HEK293 (cell line): ENCODE measurements around the gene NARS2.

Experiments used
- CTCF ChIA-PET: fragments of 350-600 bp; formaldehyde crosslinking; extraction: SDS; loops from one replicate; lab custom pipeline; 2021; ENCODE audit warnings: antibody characterized with exemption; lab: Yijun Ruan, JAX
- POLR2A ChIA-PET: fragments of 300-600 bp; formaldehyde crosslinking; extraction: SDS; loops from one replicate; lab custom pipeline; 2020; ENCODE audit warnings: antibody characterized with exemption, inconsistent platforms; lab: Yijun Ruan, JAX
- H3K27ac ChIP-seq: fragments of 200-500 bp; sonication (Bioruptor generic); 2 replicates; pipeline ENCODE4 v1.5.1; 2014; ENCODE audit warnings: low read depth, low read length, control low read depth, inconsistent platforms; ENCODE audit errors: extremely low read depth
- H3K36me3 ChIP-seq, 2 experiments: fragments of 200-500 bp in 1 of 2; sonication (Bioruptor generic) in 1 of 2; 1 replicate in 1 of 2; 2 replicates in 1 of 2; pipeline ENCODE4 v1.5.1; 2014 to 2017; ENCODE audit warnings: inconsistent platforms in 2 of 2, low read length in 2 of 2; ENCODE audit not compliant: control insufficient read depth in 2 of 2, insufficient read depth in 1 of 2
- H3K4me1 ChIP-seq: fragments of 200-500 bp; sonication (Bioruptor generic); 2 replicates; pipeline ENCODE4 v1.5.1; 2014; ENCODE audit warnings: mild to moderate bottlenecking, low read length, inconsistent platforms; ENCODE audit not compliant: control insufficient read depth, insufficient read depth
- H3K4me3 ChIP-seq: 2 replicates; pipeline ENCODE4 v1.5.1; 2011; ENCODE audit warnings: low read depth, mild to moderate bottlenecking, control low read depth, low read length, moderate library complexity
- H3K9me3 ChIP-seq: fragments of 200-500 bp; sonication (Bioruptor generic); 2 replicates; pipeline ENCODE4 v1.5.1; 2014; ENCODE audit warnings: low read depth, low read length, inconsistent platforms; ENCODE audit not compliant: control insufficient read depth, insufficient read depth
- AEBP2 ChIP-seq: fragments of 450-650 bp; formaldehyde crosslinking; IDR thresholded peaks from 2 replicates; pipeline ENCODE4 v1.5.1; 2016; ENCODE audit warnings: missing biosample characterization, missing genetic modification characterization, borderline replicate concordance
- EGR2 ChIP-seq: fragments of 450-650 bp; formaldehyde crosslinking; IDR thresholded peaks from 2 replicates; pipeline ENCODE4 v1.5.1; 2016; ENCODE audit warnings: low read depth, missing biosample characterization, missing genetic modification characterization
- ELK4 ChIP-seq: IDR thresholded peaks from 2 replicates; pipeline ENCODE4 v1.6.1; 2011; ENCODE audit warnings: mild to moderate bottlenecking, low read depth, low read length, borderline replicate concordance
- KLF8 ChIP-seq: fragments of 450-650 bp; formaldehyde crosslinking; IDR thresholded peaks from 2 replicates; pipeline ENCODE4 v1.5.1; 2016; ENCODE audit warnings: missing biosample characterization, missing genetic modification characterization
- OVOL3 ChIP-seq: fragments of 450-650 bp; formaldehyde crosslinking; IDR thresholded peaks from 2 replicates; pipeline ENCODE4 v1.5.1; 2016; ENCODE audit warnings: missing biosample characterization, missing genetic modification characterization
- PRDM1 ChIP-seq: fragments of 450-650 bp; formaldehyde crosslinking; IDR thresholded peaks from 2 replicates; pipeline ENCODE4; 2016; ENCODE audit warnings: missing biosample characterization, missing genetic modification characterization
- SETDB1 ChIP-seq: IDR thresholded peaks from one replicate; pipeline ENCODE4 v1.6.1; 2017; ENCODE audit warnings: mild to moderate bottlenecking, low read length, moderate library complexity, mixed read lengths; ENCODE audit not compliant: insufficient read length
- YY1 ChIP-seq: fragments of 450-650 bp; formaldehyde crosslinking; IDR thresholded peaks from 2 replicates; pipeline ENCODE4 v1.5.1; 2018; ENCODE audit warnings: missing biosample characterization, missing genetic modification characterization
- ZBTB6 ChIP-seq: fragments of 450-650 bp; formaldehyde crosslinking; IDR thresholded peaks from 2 replicates; pipeline ENCODE4 v1.5.1; 2017; ENCODE audit warnings: missing biosample characterization, missing genetic modification characterization
- ZNF157 ChIP-seq: fragments of 450-650 bp; formaldehyde crosslinking; IDR thresholded peaks from 2 replicates; pipeline ENCODE4 v1.5.1; 2016; ENCODE audit warnings: missing biosample characterization, missing genetic modification characterization
- ZNF16 ChIP-seq: fragments of 450-650 bp; formaldehyde crosslinking; IDR thresholded peaks from 2 replicates; pipeline ENCODE4 v1.5.1; 2016; ENCODE audit warnings: low read depth, missing biosample characterization, missing genetic modification characterization
- ZNF214 ChIP-seq: fragments of 450-650 bp; formaldehyde crosslinking; IDR thresholded peaks from 2 replicates; pipeline ENCODE4 v1.5.1; 2017; ENCODE audit warnings: missing biosample characterization, mild to moderate bottlenecking, missing genetic modification characterization, borderline replicate concordance
- ZNF239 ChIP-seq: fragments of 450-650 bp; formaldehyde crosslinking; IDR thresholded peaks from 2 replicates; pipeline ENCODE4 v1.5.1; 2016; ENCODE audit warnings: missing biosample characterization, missing genetic modification characterization
- ZNF37A ChIP-seq: fragments of 450-650 bp; IDR thresholded peaks from 2 replicates; pipeline ENCODE4 v1.5.1; 2018; ENCODE audit warnings: missing biosample characterization, missing genetic modification characterization
- ZNF404 ChIP-seq: fragments of 450-650 bp; formaldehyde crosslinking; IDR thresholded peaks from 2 replicates; pipeline ENCODE4 v1.5.1; 2017; ENCODE audit warnings: missing biosample characterization, missing genetic modification characterization
- ZNF518A ChIP-seq: fragments of 450-650 bp; formaldehyde crosslinking; conservative IDR thresholded peaks from 2 replicates; pipeline ENCODE4 v1.5.1; 2016; ENCODE audit warnings: low read depth, missing biosample characterization, missing genetic modification characterization
- ZNF544 ChIP-seq: fragments of 450-650 bp; formaldehyde crosslinking; IDR thresholded peaks from 2 replicates; pipeline ENCODE4 v1.5.0; 2017; ENCODE audit warnings: missing biosample characterization, missing genetic modification characterization
- ZNF571 ChIP-seq: fragments of 450-650 bp; formaldehyde crosslinking; IDR thresholded peaks from 2 replicates; pipeline ENCODE4 v1.5.0; 2017; ENCODE audit warnings: missing biosample characterization, missing genetic modification characterization
- ZNF645 ChIP-seq: fragments of 450-650 bp; formaldehyde crosslinking; IDR thresholded peaks from 2 replicates; pipeline ENCODE4; 2016; ENCODE audit warnings: missing biosample characterization, missing genetic modification characterization
- ZNF654 ChIP-seq: fragments of 450-650 bp; formaldehyde crosslinking; IDR thresholded peaks from 2 replicates; pipeline ENCODE4 v1.5.1; 2016; ENCODE audit warnings: low read depth, missing biosample characterization, missing genetic modification characterization
- ZNF660 ChIP-seq: fragments of 450-650 bp; IDR thresholded peaks from 2 replicates; pipeline ENCODE4 v1.5.1; 2018; ENCODE audit warnings: missing biosample characterization, mild to moderate bottlenecking, missing genetic modification characterization

NARS2 gene

GRCh38 chr11:78572394-78572793 is 2.3 kb downstream of the NARS2 start (continued):
- no peak for TF ChIP-seq ELK4
- no peak for TF ChIP-seq PRDM1
- no peak for TF ChIP-seq SETDB1
- TF ChIP-seq ZNF645 (tag by site-specific recombination) = no peak

- CTCF ChIA-PET = interaction anchor here (0.6 kb wide), 1 partner anchor 539 kb away, joined by 4 read pairs; no protein-coding TSS in a partner anchor
- POLR2A ChIA-PET = no interaction called here
- no peaks in the 10 kb centered on the region for H3K4me1 ChIP-seq
- no peak for TF ChIP-seq AEBP2 (tag by site-specific recombination)
- no peak for TF ChIP-seq ZNF239 (tag by site-specific recombination)
- no peak for TF ChIP-seq ZNF214 (tag by site-specific recombination)
- no peak for TF ChIP-seq ZNF544
- TF ChIP-seq YY1 (tag by site-specific recombination) = no peak
- TF ChIP-seq EGR2 (tag by site-specific recombination) = no peak
- no peak for TF ChIP-seq ZNF660
- no peak for TF ChIP-seq ZNF404 (tag by site-specific recombination)
- no peak for TF ChIP-seq ZBTB6
- TF ChIP-seq ZNF37A = no peak
- no peak for TF ChIP-seq OVOL3 (tag by site-specific recombination)
- TF ChIP-seq KLF8 (tag by site-specific recombination) = no peak
- TF ChIP-seq ZNF518A (tag by site-specific recombination) = no peak
- TF ChIP-seq ZNF654 = no peak
- TF ChIP-seq ZNF571 = no peak
- TF ChIP-seq ZNF16 = no peak
- no peak for TF ChIP-seq ZNF157 (tag by site-specific recombination)
- H3K27ac ChIP-seq = no peak overlapping the region
- H3K36me3 ChIP-seq = peaks cover 4 to 63% of the 10 kb centered on the region in 2 experiments
- no peaks in the 10 kb centered on the region for H3K9me3 ChIP-seq
- H3K4me3 ChIP-seq = no peak overlapping the region
Observed at GRCh38 chr11:78570031-78570430, 4.6 kb downstream of the NARS2 start.
